ENCODE results near the gene MSRB3.
"Not testable (repeated sequence)": the region's sequence is repeated elsewhere in the genome, so short reads cannot be mapped to it uniquely, and the experiment has no call there.

MSRB3 gene

DNA sequence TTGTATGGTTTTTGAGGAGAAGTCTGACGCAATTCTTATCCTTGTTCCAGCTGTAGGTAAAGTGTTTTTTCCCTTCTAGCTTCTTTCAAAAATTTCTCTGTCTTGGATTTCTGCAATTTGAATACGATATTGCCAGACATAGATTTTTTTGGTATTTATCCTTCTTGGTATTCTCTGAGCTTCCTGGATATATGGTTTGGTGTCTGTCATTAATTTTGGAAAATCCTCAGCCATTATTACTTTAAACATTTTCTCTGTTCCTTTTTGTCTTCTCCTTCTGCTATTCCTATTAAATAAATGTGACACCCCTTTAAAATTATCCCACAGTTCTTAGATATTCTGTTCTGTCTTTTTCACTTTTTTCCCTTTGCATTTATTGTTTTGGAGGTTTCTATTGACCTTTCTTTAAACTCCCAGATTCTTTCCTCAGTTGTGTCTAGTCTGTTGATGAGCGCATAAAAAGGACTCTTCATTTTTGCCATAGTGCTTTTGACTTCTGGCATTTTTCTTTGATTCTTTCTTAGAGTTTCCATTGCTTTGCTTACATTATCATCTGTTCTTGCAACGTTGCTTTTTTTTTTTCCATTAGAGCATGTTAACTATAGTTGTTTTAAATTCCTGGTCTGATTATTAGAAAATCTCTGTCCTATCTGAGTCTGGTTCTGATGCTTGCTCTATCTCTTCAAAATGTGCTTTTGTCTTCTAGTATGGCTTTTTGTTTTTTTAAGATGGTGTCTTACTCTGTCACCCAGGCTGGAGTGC, 129.1 kb downstream of the MSRB3 start:
- no peak for DNase-seq

DNA sequence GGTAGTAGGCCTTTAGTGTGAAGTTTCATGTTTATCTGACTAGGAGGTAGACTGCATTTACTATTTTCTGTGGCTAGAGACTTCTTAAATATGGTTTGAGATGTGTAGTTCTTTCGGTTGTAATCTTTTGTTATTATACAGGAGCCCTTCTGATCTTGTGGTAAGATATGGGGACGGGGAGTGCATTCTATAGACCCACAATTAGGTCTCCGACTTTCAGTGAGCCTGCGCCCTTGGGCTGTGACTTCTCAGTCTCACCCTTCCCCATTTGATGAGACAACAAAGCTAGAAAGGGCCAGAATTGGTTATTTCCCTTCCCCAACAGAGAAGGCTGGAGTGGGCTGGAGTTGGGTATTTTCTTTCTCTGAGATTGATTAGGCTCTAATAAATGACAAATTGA, 130.0 kb downstream of the MSRB3 start:
- no peak for DNase-seq

DNA sequence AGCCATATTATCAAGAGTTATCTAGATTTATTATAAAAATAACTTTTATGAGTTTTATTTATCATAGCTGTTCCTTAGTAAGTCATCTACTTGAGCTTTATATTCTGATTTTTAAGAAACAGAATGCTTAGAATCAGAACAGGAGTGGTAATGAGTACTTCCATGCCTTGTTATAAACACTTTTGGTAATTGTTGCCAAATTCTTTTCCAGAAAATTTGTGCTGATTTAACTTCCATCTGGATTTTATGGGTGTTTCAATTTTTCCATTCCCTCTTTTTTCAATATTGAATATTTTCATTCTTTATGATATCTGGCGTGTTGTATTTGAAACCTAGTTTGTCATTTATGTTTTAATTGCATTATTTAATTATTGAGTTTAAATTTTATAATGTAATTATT, 131.2 kb downstream of the MSRB3 start:
- DNase-seq, result no peak

DNA sequence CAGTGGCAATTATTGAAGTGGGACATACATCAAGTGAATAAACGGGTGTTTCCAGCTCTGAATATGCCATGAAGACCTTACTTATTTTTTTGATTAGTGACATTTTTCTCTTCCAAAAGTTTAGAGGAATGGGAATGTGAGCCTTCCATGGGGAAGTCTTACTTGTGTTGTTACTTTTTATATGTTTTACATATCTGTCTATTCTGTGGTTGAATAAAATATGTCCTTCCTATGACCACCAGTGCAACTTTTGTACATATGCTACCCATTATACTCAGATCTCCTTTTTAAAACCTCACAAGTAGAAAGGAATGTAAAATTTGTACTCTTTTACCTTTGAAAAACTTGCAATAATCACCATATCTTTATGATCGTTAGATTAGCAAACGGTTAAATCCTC, 132.7 kb downstream of the MSRB3 start:
- DNase-seq, result no peak

DNA sequence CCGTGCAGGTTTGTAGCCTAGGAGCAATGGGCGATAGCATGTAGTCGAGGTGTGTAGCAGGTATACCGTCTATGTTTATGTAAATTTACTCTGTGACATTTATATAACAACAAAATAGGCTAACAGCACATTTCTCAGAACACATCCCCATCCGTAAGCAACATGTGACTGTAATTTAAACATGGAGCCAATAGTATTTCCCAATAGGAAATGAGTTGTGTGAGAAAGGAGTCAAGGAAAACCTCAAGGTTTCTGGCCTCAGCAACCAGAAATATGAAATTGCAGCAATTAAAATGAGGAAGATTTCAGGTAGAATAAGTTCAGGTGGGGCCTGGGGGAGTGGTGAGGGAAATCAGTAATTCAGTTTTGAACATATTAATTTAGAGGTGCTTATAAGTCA, 136.0 kb downstream of the MSRB3 start:
- DNase-seq, result no peak

DNA sequence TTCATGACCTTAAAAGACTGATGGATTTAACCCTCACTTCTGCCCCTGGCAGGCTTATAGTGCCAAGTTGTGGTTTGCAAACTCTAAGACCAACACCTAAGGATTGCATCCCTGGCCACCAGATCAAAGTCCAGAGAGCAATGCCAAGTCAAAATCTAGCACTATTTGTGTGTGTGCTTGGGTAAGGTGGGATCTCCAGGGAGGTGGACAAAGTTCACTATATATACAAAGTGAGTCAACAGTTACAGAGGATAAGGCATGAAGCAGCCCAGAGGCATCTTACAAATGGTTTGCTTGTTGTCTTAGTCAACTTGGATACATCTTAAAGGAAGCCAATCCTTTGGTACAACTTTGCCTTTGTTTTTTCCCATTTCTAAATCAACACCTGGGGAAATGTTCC, 137.3 kb downstream of the MSRB3 start:
- no peak for DNase-seq

DNA sequence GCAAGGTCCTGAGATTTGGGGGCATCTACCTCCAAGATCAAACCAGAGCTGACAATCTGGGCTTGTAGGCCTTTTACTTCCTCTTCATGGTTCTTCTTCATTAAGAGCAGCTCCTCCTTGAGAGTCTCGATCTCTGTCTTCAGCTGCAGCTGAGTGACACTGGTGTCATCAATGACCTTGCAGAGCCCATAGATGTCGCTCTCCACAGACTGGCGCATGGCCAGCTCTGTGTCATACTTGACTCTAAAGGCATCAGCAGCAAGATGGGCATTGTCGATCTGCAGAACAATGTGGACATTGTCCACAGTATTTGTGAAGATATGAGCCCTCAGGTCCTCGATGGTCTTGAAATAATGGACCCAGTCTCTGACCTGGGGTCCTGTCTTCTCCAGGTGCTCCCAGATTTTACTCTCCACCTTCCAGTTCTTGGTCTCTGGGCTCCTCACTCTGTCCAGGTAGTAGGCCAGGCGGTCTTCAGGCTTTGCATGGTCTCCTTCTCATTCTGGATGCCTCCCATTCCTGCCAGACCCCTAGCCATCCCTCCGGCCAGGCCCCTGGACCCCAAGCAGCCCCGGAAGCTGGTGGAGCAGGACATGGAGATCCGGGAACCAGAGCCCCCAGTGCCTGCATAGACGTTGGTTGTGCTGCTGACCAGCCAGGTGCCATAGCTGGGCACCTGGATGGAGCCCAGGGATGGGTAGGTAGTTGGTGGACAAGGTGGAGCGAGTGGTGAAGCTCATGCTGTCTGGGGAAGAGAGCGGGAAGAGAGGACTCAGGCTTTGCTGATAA, 141.0 kb downstream of the MSRB3 start:
- DNase-seq, result no peak

DNA sequence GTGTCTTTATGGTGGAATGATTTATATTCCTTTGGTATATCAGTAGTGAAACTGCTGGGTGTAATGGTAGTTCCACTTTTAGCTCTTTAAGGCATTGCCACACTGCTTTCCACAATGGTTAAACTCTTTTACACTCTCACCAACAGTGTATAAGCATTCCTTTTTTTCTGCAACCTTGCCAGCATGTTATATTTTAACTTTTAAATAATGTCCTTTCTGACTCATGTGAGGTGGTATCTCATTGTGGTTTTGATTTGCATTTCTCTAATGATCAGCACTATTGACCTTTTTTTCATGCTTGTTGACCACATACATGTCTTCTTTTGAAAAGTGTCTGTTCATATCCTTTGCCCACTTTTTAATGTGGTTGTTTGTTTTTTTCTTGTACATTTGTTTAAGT, 142.5 kb downstream of the MSRB3 start:
- no peak for DNase-seq

DNA sequence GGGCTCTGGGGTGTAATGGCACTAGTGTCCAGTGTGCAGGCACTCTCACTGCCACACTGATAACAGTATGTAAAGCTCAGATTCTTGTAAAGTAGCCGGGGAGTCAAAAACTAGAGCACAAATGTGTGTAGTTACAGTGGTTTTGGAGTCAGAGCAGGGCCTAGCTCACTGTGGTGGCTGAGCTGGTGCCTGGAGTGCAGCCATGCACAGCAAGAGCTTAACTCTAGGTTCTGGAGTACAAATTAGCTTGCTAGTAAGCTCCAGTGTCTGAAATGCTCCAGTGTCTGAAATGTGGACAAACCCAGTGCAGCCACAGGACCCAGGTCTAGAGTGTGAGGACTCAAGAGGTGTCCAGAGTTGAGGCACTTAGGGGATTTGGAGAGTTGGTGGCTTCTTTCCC, 149.2 kb downstream of the MSRB3 start:
- DNase-seq, result no peak

DNA sequence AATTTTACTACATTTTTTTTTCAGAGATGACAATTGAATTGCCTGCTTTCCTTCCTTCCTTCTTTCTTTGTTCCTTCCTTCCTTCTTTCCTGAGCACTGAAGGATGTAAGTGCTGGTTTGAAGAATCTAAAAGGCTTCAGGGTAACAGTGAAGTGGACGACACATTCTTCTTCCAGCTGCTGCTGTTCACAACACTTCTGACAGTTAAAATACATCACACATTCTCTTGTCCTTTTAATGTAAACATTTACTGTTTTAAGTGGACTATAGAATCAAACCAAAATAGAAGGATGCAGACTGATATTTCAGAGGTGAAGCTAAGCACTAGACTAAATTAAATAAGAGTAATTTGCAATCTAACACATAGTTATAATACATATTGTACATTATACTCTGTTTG, 151.5 kb downstream of the MSRB3 start:
- DNase-seq, result no peak

DNA sequence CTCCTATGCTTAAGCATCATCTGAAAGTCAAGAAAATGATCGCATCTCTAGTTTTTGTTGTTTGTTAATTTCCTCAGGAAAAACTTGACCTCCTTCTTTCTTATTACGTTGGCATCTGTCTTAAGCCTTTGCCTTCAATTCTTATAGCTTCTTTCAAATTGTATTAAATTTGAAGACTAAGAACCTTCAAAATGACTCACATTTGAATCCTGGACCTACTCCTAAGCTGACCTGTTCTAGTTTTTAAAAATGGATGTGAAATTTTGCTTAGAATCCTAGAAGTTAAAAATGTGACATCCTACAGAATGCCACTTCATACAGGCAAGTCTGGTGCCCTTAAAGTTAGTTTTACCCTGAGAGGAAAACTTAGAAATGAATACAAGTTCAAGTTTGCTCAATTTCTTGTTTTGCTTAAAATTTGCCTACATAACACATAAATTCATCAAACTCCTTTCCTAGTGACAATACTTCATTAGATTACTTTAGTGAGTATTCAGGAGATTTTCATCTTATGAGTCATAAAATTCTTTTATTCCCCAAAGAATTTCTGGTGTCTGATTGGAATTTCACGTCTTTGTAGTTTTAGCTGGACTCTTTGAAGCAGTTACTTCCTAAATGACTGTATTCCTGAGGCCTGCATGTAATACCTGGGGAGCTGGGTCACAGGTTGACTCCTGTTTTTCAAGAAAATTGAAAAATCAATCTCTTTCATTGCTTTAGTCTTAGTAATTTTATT, 152.3 kb downstream of the MSRB3 start:
- no peak for DNase-seq

DNA sequence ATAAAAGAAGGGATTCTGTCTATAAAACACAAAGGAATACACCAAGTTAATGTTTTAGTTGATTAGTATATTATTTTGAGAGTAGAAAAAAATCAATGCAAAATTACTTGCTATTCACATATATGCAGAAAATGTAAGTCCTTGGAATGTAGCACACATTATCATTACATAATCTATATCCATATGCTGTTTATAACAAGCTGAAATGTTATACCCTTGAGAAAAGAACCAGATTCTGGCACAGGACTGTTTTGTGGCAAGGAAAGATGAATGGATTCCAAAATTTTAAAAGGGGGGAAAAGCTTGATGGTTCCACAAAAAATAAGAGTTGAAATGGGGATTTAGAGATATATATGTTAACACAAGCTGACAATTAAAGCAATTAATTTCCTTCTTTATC, 153.6 kb downstream of the MSRB3 start:
- no peak for DNase-seq

DNA sequence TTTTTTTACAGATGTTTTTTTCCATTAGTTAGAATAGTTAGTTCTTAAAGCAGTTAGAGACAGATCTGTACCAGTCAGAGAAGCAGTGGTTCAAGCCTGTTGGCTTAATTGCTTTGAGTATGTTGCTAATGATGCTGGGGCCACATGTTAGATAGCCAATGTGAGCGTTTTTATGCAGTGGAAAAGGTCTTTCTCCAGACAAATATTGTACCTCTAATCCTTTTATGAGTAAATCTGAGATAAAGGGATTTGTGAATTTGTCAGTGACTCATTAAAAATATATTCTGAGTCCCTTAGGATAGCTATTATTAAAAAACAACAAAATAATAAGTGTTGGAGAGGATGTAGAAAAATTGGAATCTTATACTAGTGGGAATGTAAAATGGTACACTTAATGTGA, 154.2 kb downstream of the MSRB3 start:
- DNase-seq, result no peak

DNA sequence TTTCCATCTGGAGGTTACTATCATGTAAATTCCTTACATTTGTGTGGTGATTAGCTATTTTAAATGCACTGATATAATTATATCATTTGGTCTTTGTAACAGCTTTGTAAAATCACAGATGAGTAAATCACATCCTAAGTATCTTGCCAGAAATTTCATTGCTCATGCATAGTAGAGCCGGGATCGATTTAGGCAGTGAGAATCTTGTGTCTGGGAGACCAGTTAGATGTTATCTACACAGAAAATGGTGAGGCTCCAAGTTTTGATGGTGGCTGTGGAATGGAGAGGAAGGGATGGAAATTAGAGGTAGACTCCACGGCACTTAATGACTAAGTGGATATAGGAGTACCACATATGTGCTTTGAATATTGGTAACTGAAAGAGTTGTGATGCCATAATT, 156.3 kb downstream of the MSRB3 start:
- no peak for DNase-seq

DNA sequence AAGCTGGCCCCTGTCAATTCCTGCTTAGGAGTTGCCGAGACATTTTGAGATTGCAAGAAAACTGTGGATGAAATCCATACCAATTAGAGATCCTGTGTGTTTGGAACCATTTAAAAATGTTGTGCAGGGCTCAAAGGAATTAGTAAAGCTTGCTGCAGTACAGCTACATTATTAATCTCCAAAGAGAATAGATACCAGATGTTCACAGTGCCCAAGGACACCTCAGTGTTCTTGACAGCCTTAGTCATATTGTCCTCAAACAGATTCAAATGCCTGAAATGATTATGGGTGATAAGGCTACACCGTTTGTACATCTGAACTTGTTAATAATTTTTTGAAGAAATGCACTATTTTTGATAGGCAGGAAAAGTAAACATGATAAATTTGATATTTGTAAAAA, 164.6 kb downstream of the MSRB3 start:
- no peak for DNase-seq

DNA sequence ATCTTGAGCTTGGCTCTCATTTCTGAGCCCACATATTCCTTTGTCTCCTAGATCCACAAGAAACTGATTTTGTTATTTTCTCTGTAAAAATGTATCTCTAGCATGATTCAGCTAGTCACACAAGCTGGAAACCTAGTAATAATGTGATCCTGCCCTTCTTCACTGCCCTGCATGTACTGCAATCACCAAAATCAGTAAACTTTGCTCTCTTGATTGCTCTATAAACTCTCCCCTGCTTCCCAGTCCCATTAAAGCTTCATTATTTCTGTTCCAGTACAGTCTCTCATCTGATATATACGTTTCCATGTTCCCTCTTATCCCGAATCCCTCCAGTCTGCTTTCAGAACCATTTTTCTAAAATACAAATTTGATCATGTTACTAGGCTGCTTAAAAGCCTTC, 166.5 kb downstream of the MSRB3 start:
- no peak for DNase-seq

DNA sequence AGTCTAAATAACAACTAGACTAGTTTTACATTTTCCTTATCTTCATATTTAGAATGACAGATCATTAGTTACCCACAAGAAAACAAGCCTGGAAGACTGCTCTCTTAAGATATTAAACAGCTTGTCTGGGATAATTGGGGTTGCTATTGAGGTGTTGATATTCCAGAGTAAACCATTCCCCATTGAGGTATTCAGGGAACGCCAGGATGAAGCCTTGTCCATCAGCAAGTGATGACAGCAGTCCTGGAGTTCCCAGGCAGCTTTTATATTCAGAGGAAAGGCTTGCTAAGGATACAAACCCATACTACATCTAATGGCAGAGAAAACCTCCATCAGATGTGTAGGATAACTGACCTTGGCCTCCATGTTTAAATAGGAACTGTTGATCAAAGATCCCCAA, 168.4 kb downstream of the MSRB3 start:
- DNase-seq, result no peak

DNA sequence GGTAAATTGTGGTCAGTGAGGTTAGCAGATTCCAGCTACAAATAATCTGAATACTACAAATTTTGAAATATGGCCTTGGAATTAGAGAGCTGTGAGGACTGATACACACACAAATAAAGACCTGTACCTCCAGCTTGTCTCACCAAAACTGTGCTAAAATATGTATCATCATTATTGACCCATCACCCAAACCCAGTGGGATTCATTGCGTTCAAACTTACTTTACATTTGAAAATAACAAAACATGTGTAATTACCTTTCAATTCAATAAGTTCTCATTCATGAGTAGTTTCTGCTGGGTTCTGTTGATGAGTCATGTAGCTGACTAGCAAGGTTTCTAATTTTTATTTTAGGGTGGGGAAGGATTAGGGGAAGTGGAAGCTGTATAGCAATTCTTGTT, 170.9 kb downstream of the MSRB3 start:
- peak in 1 of 2 donors; percentile 41 for DNase-seq

DNA sequence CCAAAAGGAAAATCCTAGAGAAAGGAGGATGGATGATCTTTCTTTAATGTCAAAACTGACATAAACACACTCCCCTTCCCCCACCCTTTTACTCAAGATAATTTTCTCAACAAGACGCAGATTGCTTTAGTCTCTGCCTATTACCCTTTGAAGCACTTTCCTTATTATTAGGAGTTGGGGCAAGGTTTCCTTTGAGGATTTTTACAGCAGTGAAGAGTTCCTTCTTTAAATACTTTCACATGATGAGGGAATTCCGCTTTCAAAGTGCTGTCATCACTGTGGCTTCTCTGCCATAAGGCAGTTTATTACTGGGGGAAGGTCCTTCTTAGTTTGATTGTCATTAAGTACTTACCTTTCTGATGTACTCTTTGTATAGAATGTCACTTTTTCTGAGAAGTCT, 172.1 kb downstream of the MSRB3 start:
- no peak for DNase-seq

DNA sequence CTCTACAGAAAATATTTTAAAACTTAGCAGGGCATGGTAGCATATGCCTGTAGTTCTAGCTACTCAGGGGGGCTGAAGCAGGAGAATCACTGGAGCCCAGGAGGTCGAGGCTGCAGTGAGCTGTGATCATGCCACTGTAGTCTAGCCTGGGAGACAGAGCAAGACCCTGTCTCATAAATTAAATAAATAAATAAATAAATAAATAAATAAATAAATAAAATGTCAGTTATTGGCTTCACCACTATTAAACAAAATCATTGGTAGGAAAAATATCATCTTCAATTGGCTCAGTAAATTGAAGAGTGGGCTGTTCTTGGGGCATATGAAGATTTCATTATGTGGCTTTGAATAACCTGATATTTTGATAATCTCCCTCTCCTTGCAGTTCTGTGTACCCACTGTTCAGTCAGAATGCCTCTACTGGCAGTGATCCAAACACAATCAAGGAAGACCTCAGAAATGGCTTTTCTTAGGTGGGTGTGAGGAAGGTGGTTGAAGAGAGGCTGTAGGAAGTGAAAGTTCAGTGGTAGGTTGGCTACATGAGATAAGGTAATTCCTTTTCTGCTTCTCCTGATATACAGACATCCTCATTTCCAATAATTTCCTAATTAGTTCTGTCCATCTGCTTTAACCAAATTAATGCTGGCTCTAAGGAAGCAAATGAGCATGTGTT, 175.8 kb downstream of the MSRB3 start:
- no peak for DNase-seq

DNA sequence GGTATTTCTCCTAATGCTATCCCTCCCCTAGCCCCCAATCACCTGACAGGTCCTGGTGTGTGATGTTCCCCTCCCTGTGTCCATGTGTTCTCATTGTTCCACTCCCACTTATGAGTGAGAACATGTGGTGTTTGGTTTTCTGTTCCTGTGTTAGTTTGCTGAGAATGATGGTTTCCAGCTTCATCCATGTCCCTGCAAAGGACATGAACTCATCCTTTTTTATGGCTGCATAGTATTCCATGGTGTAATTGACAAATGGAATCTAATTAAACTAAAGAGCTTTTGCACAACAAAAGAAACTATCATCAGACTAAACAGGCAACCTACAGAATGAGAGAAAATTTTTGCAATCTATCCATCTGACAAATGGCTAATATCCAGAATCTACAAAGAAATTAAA, 178.9 kb downstream of the MSRB3 start:
- DNase-seq, result not testable (repeated sequence)

DNA sequence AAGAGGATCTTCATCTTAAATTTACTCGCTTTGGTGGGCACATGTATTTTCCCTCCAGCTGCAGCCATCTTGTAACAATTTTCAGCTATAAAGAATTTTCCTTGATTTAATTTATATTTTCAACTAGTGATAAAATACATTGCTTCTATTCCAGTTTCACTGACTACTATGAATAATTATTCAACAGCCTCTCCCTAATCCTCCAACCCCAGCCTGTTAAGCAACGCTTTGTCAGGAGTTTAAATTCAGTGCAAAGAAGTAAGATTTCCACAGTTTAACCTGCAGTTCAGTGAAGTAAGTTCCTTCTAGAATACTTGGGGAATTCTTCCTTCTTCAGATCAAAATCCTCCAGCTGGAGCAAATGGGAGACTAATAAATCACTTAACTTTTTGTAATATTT, 180.2 kb downstream of the MSRB3 start:
- no peak for DNase-seq

DNA sequence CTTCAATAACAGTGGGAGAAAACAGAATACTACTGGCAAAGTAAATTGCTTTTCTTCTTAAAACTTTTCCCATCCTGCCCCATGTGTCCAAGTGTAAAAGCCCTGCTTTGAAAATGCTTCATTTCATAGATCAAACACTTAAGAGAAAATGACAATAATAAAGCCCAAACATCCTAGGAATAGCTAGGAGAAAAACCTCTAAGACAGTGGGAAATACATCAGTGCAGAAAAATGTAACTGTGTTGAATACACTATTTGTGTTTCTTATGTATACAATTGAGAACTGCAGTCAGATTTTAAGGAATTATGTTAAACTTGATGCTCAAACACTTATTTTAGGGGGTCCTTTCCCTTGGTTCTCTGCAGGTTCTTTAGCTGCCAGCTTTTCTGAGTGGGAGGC, 181.1 kb downstream of the MSRB3 start:
- DNase-seq, result no peak
